ENCODE data around the gene GFM1. TPM values are rescaled to one million over a fixed set of nuclear protein-coding genes. Genes with fewer than 3 reads are reported as not detected.

Gene GFM1
- 39.2 to 66.7 TPM (median 41.4 TPM) in 5 replicates for total RNA-seq (2022; extraction: Qiagen RNA extraction)

GRCh38 chr3:158644345-158644908, at the start of gene GFM1:
GFM1 (plus strand) TSS chr3:158644527; CDS start chr3:158644635, 108 bp downstream.

GRCh38 chr3:158672215-158673176, 28.2 kb downstream of the GFM1 start, which contains the start of gene LXN:
LXN (minus strand) TSS chr3:158672648; CDS start chr3:158672478, 170 bp downstream.

GRCh38 chr3:158731938-158732855, 87.9 kb downstream of the GFM1 start, which contains the start of gene RARRES1:
RARRES1 (minus strand) TSS chr3:158732457; CDS start chr3:158732415, 42 bp downstream.

Other genes starting within 250 kb of the GFM1 start
- 22.3 to 25.4 TPM (median 24.4 TPM) in 5 replicates for gene MLF1, start 73.3 kb upstream of the GFM1 start, total RNA-seq (2022; extraction: Qiagen RNA extraction)
- 62.1 to 76.2 TPM (median 69.2 TPM) in 5 replicates for gene LXN, start 28.1 kb downstream of the GFM1 start, total RNA-seq (2022; extraction: Qiagen RNA extraction)
- gene RARRES1, start 87.9 kb downstream of the GFM1 start, total RNA-seq (2022; extraction: Qiagen RNA extraction): 8.8 to 12.3 TPM (median 9.2 TPM) in 5 replicates
- gene MFSD1, start 157.5 kb downstream of the GFM1 start, total RNA-seq (2022; extraction: Qiagen RNA extraction): 44.3 to 54.4 TPM (median 49.7 TPM) in 5 replicates

All from A549 treated with CORT108297 at 1 μM for 4 hours (cell line).